Limb (tissue), 2 donors: Measurements from ENCODE around the gene DET1.
A peak's percentile ranks its signal among the peaks of the same experiment; 100 is the strongest.
"Not testable (repeated sequence)": the region's sequence is repeated elsewhere in the genome, so short reads cannot be mapped to it uniquely, and the experiment has no call there.

Source experiments
- DNase-seq, 2 donors: peaks; one replicate each; pipeline ENCODE4 v3.0.0-alpha.2; 2016; ENCODE audit errors: extremely low spot score in 2 of 2

DET1 gene

GRCh38 chr15:88497109-88497765 lies 49.2 kb downstream of the DET1 start:
- DNase-seq, result no peak

GRCh38 chr15:88493844-88494243 lies 52.6 kb downstream of the DET1 start:
- no peak for DNase-seq

- no peak for DNase-seq
Measured at GRCh38 chr15:88491158-88491557, 55.3 kb downstream of the DET1 start.

GRCh38 chr15:88490036-88490435 lies 56.4 kb downstream of the DET1 start:
- DNase-seq, result no peak

- no peak for DNase-seq
Measured at GRCh38 chr15:88489321-88489720, 57.2 kb downstream of the DET1 start.

- no peak for DNase-seq
Measured at GRCh38 chr15:88487796-88488523, 58.5 kb downstream of the DET1 start.

- no peak for DNase-seq
Measured at GRCh38 chr15:88487178-88487795, 59.2 kb downstream of the DET1 start.

GRCh38 chr15:88484682-88485331 lies 61.7 kb downstream of the DET1 start:
- DNase-seq, result peak; percentile 49 to 64

- DNase-seq, result no peak
Measured at GRCh38 chr15:88482263-88482662, 64.2 kb downstream of the DET1 start.

GRCh38 chr15:88480981-88481380 lies 65.5 kb downstream of the DET1 start:
- no peak for DNase-seq

- no peak for DNase-seq
Measured at GRCh38 chr15:88479169-88479568, 67.3 kb downstream of the DET1 start.

- no peak for DNase-seq
Measured at GRCh38 chr15:88477904-88478303, 68.6 kb downstream of the DET1 start.

GRCh38 chr15:88477126-88477525 lies 69.4 kb downstream of the DET1 start:
- no peak for DNase-seq

- DNase-seq, result peak in 1 of 2 donors; percentile 31
Measured at GRCh38 chr15:88476635-88477060, 69.8 kb downstream of the DET1 start.

GRCh38 chr15:88473661-88474293 lies 72.7 kb downstream of the DET1 start:
- DNase-seq, result not testable (repeated sequence)

GRCh38 chr15:88472225-88472624 lies 74.3 kb downstream of the DET1 start:
- DNase-seq, result no peak

GRCh38 chr15:88470625-88471372 lies 75.7 kb downstream of the DET1 start:
- no peak for DNase-seq

- DNase-seq, result no peak
Measured at GRCh38 chr15:88469321-88469720, 77.2 kb downstream of the DET1 start.

- not testable (repeated sequence) for DNase-seq
Measured at GRCh38 chr15:88468721-88469120, 77.8 kb downstream of the DET1 start.

- DNase-seq, result no peak
Measured at GRCh38 chr15:88467935-88468528, 78.4 kb downstream of the DET1 start.
